Dedifferentiated amniotic fluid mesenchymal stem cell (primary cell): ENCODE results near the gene RAPGEF5.

Experiments used
- DNase-seq: peaks from one replicate; pipeline ENCODE4 v3.0.0-alpha.2; 2016; ENCODE audit errors: extremely low spot score

Gene RAPGEF5

GRCh38 chr7:22153432-22154142, 203.4 kb downstream of the RAPGEF5 start:
- DNase-seq: no peak

- no peak for DNase-seq
Observed at GRCh38 chr7:22152690-22153089, 204.3 kb downstream of the RAPGEF5 start.

- DNase-seq: no peak
Observed at GRCh38 chr7:22151901-22152300, 205.1 kb downstream of the RAPGEF5 start.

- no peak for DNase-seq
Observed at GRCh38 chr7:22150221-22150620, 206.7 kb downstream of the RAPGEF5 start.

- DNase-seq: no peak
Observed at GRCh38 chr7:22147868-22148267, 209.1 kb downstream of the RAPGEF5 start.

- DNase-seq: no peak
Observed at GRCh38 chr7:22146961-22147512, 209.9 kb downstream of the RAPGEF5 start.

- DNase-seq: no peak
Observed at GRCh38 chr7:22144950-22145349, 212.0 kb downstream of the RAPGEF5 start.

GRCh38 chr7:22143491-22143890, 213.5 kb downstream of the RAPGEF5 start:
- DNase-seq: no peak

- no peak for DNase-seq
Observed at GRCh38 chr7:22142572-22142971, 214.4 kb downstream of the RAPGEF5 start.

- no peak for DNase-seq
Observed at GRCh38 chr7:22141355-22141754, 215.6 kb downstream of the RAPGEF5 start.

- no peak for DNase-seq
Observed at GRCh38 chr7:22140578-22140977, 216.4 kb downstream of the RAPGEF5 start.

- no peak for DNase-seq
Observed at GRCh38 chr7:22138886-22139285, 218.1 kb downstream of the RAPGEF5 start.

GRCh38 chr7:22138106-22138505, 218.8 kb downstream of the RAPGEF5 start:
- no peak for DNase-seq

- no peak for DNase-seq
Observed at GRCh38 chr7:22137466-22137865, 219.5 kb downstream of the RAPGEF5 start.

- DNase-seq: peak; percentile 47
Observed at GRCh38 chr7:22137026-22137425, 219.9 kb downstream of the RAPGEF5 start.

GRCh38 chr7:22129819-22130580, 227.0 kb downstream of the RAPGEF5 start:
- DNase-seq: no peak

GRCh38 chr7:22129166-22129565, 227.8 kb downstream of the RAPGEF5 start:
- DNase-seq: no peak

- DNase-seq: no peak
Observed at GRCh38 chr7:22128528-22128920, 228.4 kb downstream of the RAPGEF5 start.

GRCh38 chr7:22127835-22128527, 229.0 kb downstream of the RAPGEF5 start:
- no peak for DNase-seq

GRCh38 chr7:22125436-22125835, 231.5 kb downstream of the RAPGEF5 start:
- no peak for DNase-seq

- no peak for DNase-seq
Observed at GRCh38 chr7:22124941-22125340, 232.0 kb downstream of the RAPGEF5 start.

- no peak for DNase-seq
Observed at GRCh38 chr7:22123139-22123538, 233.8 kb downstream of the RAPGEF5 start.
